ENCODE measurements around the gene TERT.
"Not testable (repeated sequence)": the region's sequence is repeated elsewhere in the genome, so short reads cannot be mapped to it uniquely, and the experiment has no call there.

TERT gene

GRCh38 chr5:1278656-1279442, 16.0 kb downstream of the TERT start:
- DNase-seq (ENCODE audit: low read depth in 2 of 2), result no peak

- no peak for DNase-seq (ENCODE audit: low read depth in 2 of 2)
Measured at GRCh38 chr5:1278216-1278615, 16.7 kb downstream of the TERT start.

- no peak for DNase-seq (ENCODE audit: low read depth in 2 of 2)
Measured at GRCh38 chr5:1277781-1278180, 17.1 kb downstream of the TERT start.

- no peak for DNase-seq (ENCODE audit: low read depth in 2 of 2)
Measured at GRCh38 chr5:1277331-1277730, 17.5 kb downstream of the TERT start.

- DNase-seq (ENCODE audit: low read depth in 2 of 2), result no peak
Measured at GRCh38 chr5:1276930-1277329, 17.9 kb downstream of the TERT start.

- not testable (repeated sequence) for DNase-seq (ENCODE audit: low read depth in 2 of 2)
Measured at GRCh38 chr5:1275397-1276391, 19.2 kb downstream of the TERT start.

GRCh38 chr5:1274471-1274870, 20.4 kb downstream of the TERT start:
- DNase-seq (ENCODE audit: low read depth in 2 of 2), result no peak

GRCh38 chr5:1273745-1274144, 21.1 kb downstream of the TERT start:
- no peak for DNase-seq (ENCODE audit: low read depth in 2 of 2)

GRCh38 chr5:1272201-1272600, 22.7 kb downstream of the TERT start:
- DNase-seq (ENCODE audit: low read depth in 2 of 2), result no peak

GRCh38 chr5:1270933-1271914, 23.6 kb downstream of the TERT start:
- no peak for DNase-seq (ENCODE audit: low read depth in 2 of 2)

- DNase-seq (ENCODE audit: low read depth in 2 of 2), result no peak
Measured at GRCh38 chr5:1270426-1270825, 24.4 kb downstream of the TERT start.

GRCh38 chr5:1268666-1269065, 26.2 kb downstream of the TERT start:
- peak in 1 of 2 experiments; percentile 19 for DNase-seq (ENCODE audit: low read depth in 2 of 2)

- DNase-seq (ENCODE audit: low read depth in 2 of 2), result no peak
Measured at GRCh38 chr5:1268056-1268455, 26.8 kb downstream of the TERT start.

GRCh38 chr5:1267464-1267863, 27.4 kb downstream of the TERT start:
- DNase-seq (ENCODE audit: low read depth in 2 of 2), result not testable (repeated sequence)

- DNase-seq (ENCODE audit: low read depth in 2 of 2), result no peak
Measured at GRCh38 chr5:1266791-1267190, 28.1 kb downstream of the TERT start.

- no peak for DNase-seq (ENCODE audit: low read depth in 2 of 2)
Measured at GRCh38 chr5:1265461-1266455, 29.1 kb downstream of the TERT start.

GRCh38 chr5:1265026-1265425, 29.8 kb downstream of the TERT start:
- no peak for DNase-seq (ENCODE audit: low read depth in 2 of 2)

GRCh38 chr5:1264211-1264610, 30.7 kb downstream of the TERT start:
- no peak for DNase-seq (ENCODE audit: low read depth in 2 of 2)

GRCh38 chr5:1262381-1262780, 32.5 kb downstream of the TERT start:
- no peak for DNase-seq (ENCODE audit: low read depth in 2 of 2)

- DNase-seq (ENCODE audit: low read depth in 2 of 2), result no peak
Measured at GRCh38 chr5:1261643-1262042, 33.2 kb downstream of the TERT start.
